Mammary epithelial cell (primary cell): Measurements from ENCODE around the gene ADAMTS17.

Experiments
- EZH2 ChIP-seq: IDR thresholded peaks from 2 replicates; pipeline ENCODE4 v1.6.1; 2012; ENCODE audit warnings: low read length, inconsistent platforms, borderline replicate concordance
- TF ChIP-seq, protein P1 (sequence below), 2 donors: IDR thresholded peaks in 1 of 2; conservative IDR thresholded peaks in 1 of 2; 2 replicates each; pipeline ENCODE4 v1.5.1; 2011 to 2012; ENCODE audit warnings: inconsistent platforms in 2 of 2, low read length in 2 of 2, mild to moderate bottlenecking in 2 of 2, control low read depth in 1 of 2, low read depth in 1 of 2; ENCODE audit not compliant: insufficient read depth in 1 of 2; ENCODE audit errors: extremely low read depth in 1 of 2

DNA sequence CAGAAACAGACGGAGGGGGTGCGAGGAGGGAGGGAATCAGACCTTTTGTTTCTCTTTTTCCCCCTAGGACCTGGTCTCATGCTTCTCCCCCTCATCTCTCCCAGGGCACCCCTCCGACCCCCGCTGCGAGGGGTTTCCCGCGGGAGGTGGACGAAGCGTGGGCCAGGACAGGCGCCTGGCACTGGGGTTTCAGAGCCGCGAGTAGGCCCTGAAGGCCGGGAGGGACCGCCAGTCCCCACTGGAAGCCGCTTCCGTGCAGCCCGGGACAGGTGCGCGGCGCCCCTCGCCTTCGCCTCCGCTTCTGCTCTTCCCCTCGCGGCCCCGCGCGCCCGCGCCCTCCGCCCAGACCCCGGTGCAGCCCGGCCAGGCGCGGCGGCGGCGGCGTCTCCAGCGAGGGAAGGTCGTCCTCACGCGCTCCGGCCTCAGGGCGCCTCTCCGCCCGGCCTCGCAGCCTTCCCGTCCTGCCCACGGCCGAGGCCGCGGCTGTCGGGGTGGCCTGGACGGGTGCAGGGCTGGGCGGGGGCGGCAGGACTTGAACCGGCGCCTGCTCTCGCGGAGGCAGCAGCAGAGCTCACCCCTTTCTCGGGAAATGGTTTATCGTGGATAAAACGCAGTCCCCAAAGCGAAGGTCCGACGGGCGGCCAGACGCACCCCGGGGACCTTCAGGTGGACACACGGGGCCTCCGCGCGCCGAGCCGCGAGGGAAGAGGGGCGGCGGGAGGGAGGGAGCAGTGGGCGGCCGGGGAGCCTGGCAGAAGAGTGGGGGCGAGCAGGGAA is 31.5 kb upstream of the ADAMTS17 start:
- TF ChIP-seq, protein P1, sequence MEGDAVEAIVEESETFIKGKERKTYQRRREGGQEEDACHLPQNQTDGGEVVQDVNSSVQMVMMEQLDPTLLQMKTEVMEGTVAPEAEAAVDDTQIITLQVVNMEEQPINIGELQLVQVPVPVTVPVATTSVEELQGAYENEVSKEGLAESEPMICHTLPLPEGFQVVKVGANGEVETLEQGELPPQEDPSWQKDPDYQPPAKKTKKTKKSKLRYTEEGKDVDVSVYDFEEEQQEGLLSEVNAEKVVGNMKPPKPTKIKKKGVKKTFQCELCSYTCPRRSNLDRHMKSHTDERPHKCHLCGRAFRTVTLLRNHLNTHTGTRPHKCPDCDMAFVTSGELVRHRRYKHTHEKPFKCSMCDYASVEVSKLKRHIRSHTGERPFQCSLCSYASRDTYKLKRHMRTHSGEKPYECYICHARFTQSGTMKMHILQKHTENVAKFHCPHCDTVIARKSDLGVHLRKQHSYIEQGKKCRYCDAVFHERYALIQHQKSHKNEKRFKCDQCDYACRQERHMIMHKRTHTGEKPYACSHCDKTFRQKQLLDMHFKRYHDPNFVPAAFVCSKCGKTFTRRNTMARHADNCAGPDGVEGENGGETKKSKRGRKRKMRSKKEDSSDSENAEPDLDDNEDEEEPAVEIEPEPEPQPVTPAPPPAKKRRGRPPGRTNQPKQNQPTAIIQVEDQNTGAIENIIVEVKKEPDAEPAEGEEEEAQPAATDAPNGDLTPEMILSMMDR (conservative IDR thresholded peaks at IDR 0.05 in 1 of 2, IDR thresholded peaks at IDR 0.05 in 1 of 2; ENCODE audit: extremely low read depth in 1 of 2, insufficient read depth in 1 of 2, low read depth in 1 of 2, low read length in 2 of 2), result no peak
- TF ChIP-seq EZH2, result no peak
